HepG2 (cell line): ENCODE results near the gene TIAM2. TPM values are rescaled to one million over a fixed set of nuclear protein-coding genes. Genes with fewer than 3 reads are reported as not detected.

Experiments
- ATAC-seq: fragments of 200-7000 bp; cut with Tn5 transposase; 3 replicates; pipeline ENCODE4 v1.9.1; 2020; ENCODE audit warnings: mild to moderate bottlenecking, moderate library complexity
- BruUV-seq: library from RNA; stranded (reverse); fragments of 400-500 nt; replicated peaks from 2 replicates; lab custom pipeline; 2021; lab: Mats Ljungman, UMichigan
- CTCF ChIA-PET: fragments of 300-600 bp; formaldehyde crosslinking; extraction: SDS; loops from one replicate; lab custom pipeline; 2021; ENCODE audit warnings: low total read pairs, inconsistent platforms, low intra/inter-chr PET ratio; lab: Yijun Ruan, JAX
- POLR2A ChIA-PET: fragments of 350-600 bp; sonication (Branson Sonifier 250); formaldehyde crosslinking; loops from one replicate; lab custom pipeline; 2020; ENCODE audit warnings: antibody characterized with exemption, inconsistent platforms; lab: Yijun Ruan, JAX
- DNase-seq: peaks from one replicate; pipeline ENCODE4 v3.0.0-alpha.2; 2015; ENCODE audit warnings: low spot score
- FAIRE-seq: peaks from 3 replicates; lab custom pipeline; 2011; peaks lifted over from hg19 to GRCh38; lab: Jason Lieb, UNC
- H2AFZ ChIP-seq: one replicate; pipeline ENCODE4 v1.6.1; 2011; ENCODE audit warnings: low read length, inconsistent platforms
- H3K27ac ChIP-seq: fragments of 300-600 bp; 3 replicates; pipeline ENCODE4 v1.8.0; 2011; ENCODE audit warnings: mixed run types, mild to moderate bottlenecking, mixed read lengths, low read length, inconsistent platforms; ENCODE audit not compliant: insufficient read depth; ENCODE audit errors: extremely low read length
- H3K27me3 ChIP-seq, 2 experiments: fragments of 200-600 bp in 1 of 2; 2 replicates in 1 of 2; 3 replicates in 1 of 2; pipeline versions ENCODE4 v1.6.0 to v1.8.0; 2011; ENCODE audit warnings: low read length in 2 of 2, mild to moderate bottlenecking in 2 of 2, moderate library complexity in 2 of 2, inconsistent platforms in 1 of 2; ENCODE audit not compliant: insufficient read depth in 2 of 2, control insufficient read depth in 1 of 2
- H3K36me3 ChIP-seq, 2 experiments: fragments of 200-600 bp in 1 of 2; replicated peaks in 1 of 2; 2 replicates in 1 of 2; 3 replicates in 1 of 2; pipeline versions ENCODE4 v1.5.1 to v1.8.0; 2011; ENCODE audit warnings: low read length in 2 of 2, inconsistent platforms in 1 of 2; ENCODE audit not compliant: insufficient read depth in 2 of 2, control insufficient read depth in 1 of 2
- H3K4me1 ChIP-seq: 2 replicates; pipeline ENCODE4 v1.5.1; 2012; ENCODE audit warnings: low read length, inconsistent platforms; ENCODE audit not compliant: insufficient read depth
- H3K4me2 ChIP-seq: 2 replicates; pipeline ENCODE4 v1.6.0; 2011; ENCODE audit warnings: low read depth, low read length, inconsistent platforms
- H3K4me3 ChIP-seq, 3 experiments: fragments of 200-600 bp in 1 of 3; sonication (generic), shearing (Covaris generic) in 1 of 3; replicated peaks in 1 of 3; 2 replicates each; pipeline ENCODE4 v1.5.1; 2011 to 2016; ENCODE audit warnings: low read length in 3 of 3, inconsistent platforms in 2 of 3, low read depth in 2 of 3, mild to moderate bottlenecking in 2 of 3, control low read depth in 1 of 3, mixed read lengths in 1 of 3; ENCODE audit not compliant: insufficient read depth in 1 of 3
- H3K79me2 ChIP-seq: one replicate; pipeline ENCODE4 v1.6.1; 2011; ENCODE audit warnings: low read length, inconsistent platforms; ENCODE audit not compliant: insufficient read depth
- H3K9ac ChIP-seq: 2 replicates; pipeline ENCODE4 v1.6.0; 2011; ENCODE audit warnings: mild to moderate bottlenecking, low read depth, low read length, inconsistent platforms; ENCODE audit not compliant: insufficient read depth
- H3K9me3 ChIP-seq: 2 replicates; pipeline ENCODE4 v1.5.1; 2012; ENCODE audit warnings: mild to moderate bottlenecking, low read length
- H4K20me1 ChIP-seq: 2 replicates; pipeline ENCODE4 v1.6.0; 2011; ENCODE audit warnings: inconsistent platforms, mild to moderate bottlenecking, low read length, moderate library complexity; ENCODE audit not compliant: insufficient read depth
- CTCF ChIP-seq: sonication (generic); formaldehyde crosslinking; IDR thresholded peaks from 2 replicates; pipeline ENCODE4 v1.5.0; 2020; ENCODE audit warnings: mild to moderate bottlenecking, missing genetic modification reagents, moderate library complexity
- NR2F1 ChIP-seq, 2 experiments: fragments of 450-650 bp in 1 of 2; formaldehyde crosslinking in 1 of 2; IDR thresholded peaks; 2 replicates each; pipeline versions ENCODE4 v1.5.0 to v1.6.1; 2016 to 2020; ENCODE audit warnings: mild to moderate bottlenecking in 1 of 2, missing compliant biosample characterization in 1 of 2, missing genetic modification reagents in 1 of 2, moderate library complexity in 1 of 2
- PHF21A ChIP-seq: sonication (generic); formaldehyde crosslinking; IDR thresholded peaks from 2 replicates; pipeline ENCODE4 v1.5.0; 2020; ENCODE audit warnings: mild to moderate bottlenecking, missing genetic modification reagents
- SRSF9 ChIP-seq: fragments of 200-400 bp; formaldehyde crosslinking; IDR thresholded peaks from 2 replicates; pipeline ENCODE4 v1.6.1; 2018; ENCODE audit warnings: borderline replicate concordance, mild to moderate bottlenecking, low read depth, low read length; ENCODE audit not compliant: insufficient read depth, poor library complexity, severe bottlenecking
- THAP9 ChIP-seq: sonication (generic); formaldehyde crosslinking; IDR thresholded peaks from 2 replicates; pipeline ENCODE4; 2020; ENCODE audit warnings: missing genetic modification reagents, mild to moderate bottlenecking, borderline replicate concordance
- TSC22D2 ChIP-seq: sonication (generic); formaldehyde crosslinking; IDR thresholded peaks from 2 replicates; pipeline ENCODE4 v1.5.1; 2020; ENCODE audit warnings: missing genetic modification reagents, mild to moderate bottlenecking, borderline replicate concordance
- ZC3H13 ChIP-seq: sonication (generic); formaldehyde crosslinking; IDR thresholded peaks from 2 replicates; pipeline ENCODE4 v1.8.1; 2023; ENCODE audit warnings: mild to moderate bottlenecking, missing genetic modification reagents, moderate library complexity
- ZFP41 ChIP-seq: sonication (generic); formaldehyde crosslinking; IDR thresholded peaks from 2 replicates; pipeline ENCODE4 v1.4.0; 2020; ENCODE audit warnings: mild to moderate bottlenecking, missing genetic modification reagents, borderline replicate concordance
- ZNF350 ChIP-seq: sonication (generic); formaldehyde crosslinking; IDR thresholded peaks from 2 replicates; pipeline ENCODE4 v1.4.0; 2020; ENCODE audit warnings: mild to moderate bottlenecking, low read depth, missing genetic modification reagents, borderline replicate concordance
- ZNF772 ChIP-seq: sonication (generic); formaldehyde crosslinking; IDR thresholded peaks from 2 replicates; pipeline ENCODE4 v1.5.0; 2020; ENCODE audit warnings: mild to moderate bottlenecking, missing genetic modification reagents
- ZSCAN12 ChIP-seq: sonication (generic); formaldehyde crosslinking; IDR thresholded peaks from 2 replicates; pipeline ENCODE4 v1.9.0; 2021; ENCODE audit warnings: mild to moderate bottlenecking, missing genetic modification reagents
- WGBS: methylation state at CpG from one replicate; pipeline ENCODE4 v1.1.6; 2017; ENCODE audit warnings: low lambda C conversion rate; 5-methylcytosine and 5-hydroxymethylcytosine counted together
- in situ Hi-C: cut with HindIII; loops from 2 replicates; pipeline ENCODE4 v1.10.0; 2017; ENCODE audit warnings: low pct_unique_long_range_greater_than_20kb; ENCODE audit not compliant: extremely low pct_ligation_motif_present
- intact Hi-C: fragments of 100-400 bp; cut with micrococcal nuclease; formaldehyde crosslinking; loops from one replicate; pipeline ENCODE4 v1.10.0; 2022; ENCODE audit not compliant: unreplicated experiment
- polyA plus RNA-seq, 8 experiments: library from polyadenylated mRNA; depleted of rRNA in 3 of 8; stranded (reverse) in 7 of 8; unstranded in 1 of 8; fragments of >200 nt; fragmentation: Illumina TruSeq in 4 of 8; extraction: Trizol in 4 of 8; gene quantifications; 2 replicates each; pipeline versions ENCODE4 v1.2.1 to v1.2.3, GENCODE V29; 2011 to 2016; ENCODE audit warnings: low read depth in 4 of 8, missing spikeins in 1 of 8, mixed read lengths in 1 of 8; ENCODE audit not compliant: insufficient read depth in 1 of 8
- total RNA-seq, 5 experiments: library from RNA; depleted of rRNA; stranded (reverse); fragments of >200 nt; fragmentation: Illumina TruSeq; extraction: Trizol; gene quantifications; 2 replicates each; pipeline ENCODE4 v1.2.3, GENCODE V29; 2016; ENCODE audit warnings: low read depth in 1 of 5
- TF ChIP-seq, protein P1 (sequence below): sonication (generic); formaldehyde crosslinking; IDR thresholded peaks from 2 replicates; pipeline ENCODE4 v1.5.0; 2020; ENCODE audit warnings: missing genetic modification reagents, mild to moderate bottlenecking, borderline replicate concordance

The TIAM2 gene
- total and polyA plus RNA-seq, 2 of the 13 experiments (the other 11 are each of a cell fraction or from before 2014, with no cell fraction given) = 4.1 to 4.5 TPM

DNA sequence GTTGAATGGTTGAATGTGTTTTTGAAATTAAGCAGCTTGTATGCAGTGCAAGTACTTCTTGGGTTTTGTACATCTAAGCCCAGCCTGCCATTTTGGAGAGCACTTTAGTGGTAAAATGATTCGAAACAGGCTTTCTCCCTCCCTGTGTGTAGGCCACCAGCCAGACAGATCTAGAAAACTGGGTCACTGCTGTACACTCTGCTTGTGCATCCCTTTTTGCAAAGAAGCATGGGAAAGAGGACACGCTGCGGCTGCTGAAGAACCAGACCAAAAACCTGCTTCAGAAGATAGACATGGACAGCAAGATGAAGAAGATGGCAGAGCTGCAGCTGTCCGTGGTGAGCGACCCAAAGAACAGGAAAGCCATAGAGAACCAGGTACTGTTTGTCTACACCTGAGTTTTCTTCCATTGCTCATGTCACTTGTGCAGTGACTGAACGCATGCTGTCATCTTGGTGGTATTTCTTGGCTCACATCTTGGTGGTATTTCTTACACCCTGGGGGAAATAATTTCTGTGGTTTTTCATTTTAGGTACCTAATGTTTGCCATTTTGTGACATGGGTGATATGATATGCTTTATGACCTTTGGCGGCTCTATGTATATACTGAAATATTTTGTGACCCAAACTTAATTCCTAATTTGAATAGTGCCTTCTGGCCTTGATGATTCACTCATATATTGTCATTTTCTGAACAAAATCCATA, 153.0 kb downstream of the TIAM2 start:
- Histone ChIP-seq H3K4me2 (no peak overlapping the region), H3K9ac (no peak overlapping the region), H3K4me3 (no peak overlapping the region), H3K27me3 (no peaks in the 10 kb centered on the region), H2AFZ (no peak overlapping the region), H3K4me1 (peaks cover 10% of the 10 kb centered on the region; the same call in 1 of the 2 replicates), H3K9me3 (no peaks in the 10 kb centered on the region), H3K36me3 (no peaks in the 10 kb centered on the region), H3K79me2 (no peaks in the 10 kb centered on the region), H4K20me1 (no peaks in the 10 kb centered on the region), H3K27ac (no peak overlapping the region)
- POLR2A ChIA-PET = no interaction called here
- 80% methylated on average over 7 of the region's 7 CpGs for WGBS
- CTCF ChIA-PET = no interaction called here
- ATAC-seq (no peak), DNase-seq (no peak), FAIRE-seq (no peak)
- in situ Hi-C loops (no loop called here), intact Hi-C loops (no loop called here)
- BruUV-seq = no TSS peak
- TF ChIP-seq ZNF350 (CRISPR knock-in tag) (no peak), SRSF9 (no peak), TSC22D2 (CRISPR knock-in tag) (no peak), ZFP41 (CRISPR knock-in tag) (no peak), PHF21A (CRISPR knock-in tag) (no peak), ZC3H13 (no peak), CTCF (CRISPR knock-in tag) (no peak), ZNF772 (CRISPR knock-in tag) (no peak), NR2F1 (CRISPR knock-in tag; IDR thresholded peaks at IDR 0.05) (no peak), THAP9 (no peak), ZSCAN12 (CRISPR knock-in tag) (no peak)
- TF ChIP-seq, protein P1, sequence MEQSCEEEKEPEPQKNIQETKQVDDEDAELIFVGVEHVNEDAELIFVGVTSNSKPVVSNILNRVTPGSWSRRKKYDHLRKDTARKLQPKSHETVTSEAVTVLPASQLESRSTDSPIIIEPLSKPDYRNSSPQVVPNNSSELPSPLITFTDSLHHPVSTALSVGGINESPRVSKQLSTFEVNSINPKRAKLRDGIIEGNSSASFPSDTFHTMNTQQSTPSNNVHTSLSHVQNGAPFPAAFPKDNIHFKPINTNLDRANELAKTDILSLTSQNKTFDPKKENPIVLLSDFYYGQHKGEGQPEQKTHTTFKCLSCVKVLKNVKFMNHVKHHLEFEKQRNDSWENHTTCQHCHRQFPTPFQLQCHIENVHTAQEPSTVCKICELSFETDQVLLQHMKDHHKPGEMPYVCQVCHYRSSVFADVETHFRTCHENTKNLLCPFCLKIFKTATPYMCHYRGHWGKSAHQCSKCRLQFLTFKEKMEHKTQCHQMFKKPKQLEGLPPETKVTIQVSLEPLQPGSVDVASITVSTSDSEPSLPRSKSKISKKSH (CRISPR knock-in tag) = no peak
